ENCODE measurements around the gene IFFO2.

The IFFO2 gene

DNA sequence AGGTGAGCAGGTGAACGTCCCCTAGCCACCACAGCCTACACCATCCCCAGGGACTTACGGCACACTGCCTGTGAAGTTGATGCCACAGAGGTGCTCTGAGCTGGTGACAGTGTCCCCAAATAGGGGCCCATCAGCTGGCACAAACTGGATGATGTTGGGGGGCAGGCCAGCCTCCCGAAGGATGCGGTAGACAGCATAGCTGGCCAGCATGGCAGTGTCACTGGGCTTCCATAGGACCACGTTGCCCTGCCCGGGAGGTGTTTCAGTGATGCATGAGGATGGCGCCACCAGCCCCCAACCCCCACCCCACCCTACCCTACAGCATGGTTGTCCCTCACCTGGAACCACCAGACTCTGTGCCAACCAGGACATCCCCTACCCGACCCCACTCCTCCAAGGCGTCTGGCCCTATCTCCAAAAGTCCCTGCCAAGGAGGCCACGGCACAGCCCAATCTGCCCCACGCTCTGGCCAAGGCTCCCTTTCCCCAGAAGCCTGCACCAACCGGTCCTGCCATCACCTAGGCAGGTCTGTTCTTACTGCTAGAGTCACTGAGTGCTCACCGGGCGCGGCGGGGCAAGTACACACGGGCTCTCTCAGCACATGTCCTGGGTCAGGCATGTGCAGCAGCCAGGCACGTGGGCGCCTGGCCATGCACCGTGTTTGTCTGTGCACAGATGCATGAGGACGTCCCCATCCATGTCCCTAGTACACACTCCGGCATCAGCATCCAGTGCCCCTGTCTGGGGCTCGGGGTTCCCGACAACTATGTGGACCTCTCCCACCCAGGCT lies 74.6 kb downstream of the IFFO2 start:
- TF ChIP-seq CTCF (IDR thresholded peaks at IDR 0.05; ENCODE audit: insufficient read depth, low read depth, low read length, missing control alignments), result no peak
- DNase-seq (ENCODE audit: low read depth), result peak; percentile 84
- no peak overlapping the region for H3K4me3 ChIP-seq (ENCODE audit: low read length)

GRCh38 chr1:18881164-18881563 lies 75.3 kb downstream of the IFFO2 start:
- DNase-seq (ENCODE audit: low read depth), result no peak
- TF ChIP-seq CTCF (IDR thresholded peaks at IDR 0.05; ENCODE audit: insufficient read depth, low read depth, low read length, missing control alignments), result no peak
- no peak overlapping the region for H3K4me3 ChIP-seq (ENCODE audit: low read length)

- DNase-seq (ENCODE audit: low read depth), result no peak
- TF ChIP-seq CTCF (IDR thresholded peaks at IDR 0.05; ENCODE audit: insufficient read depth, low read depth, low read length, missing control alignments), result no peak
- H3K4me3 ChIP-seq (ENCODE audit: low read length), result no peak overlapping the region
Observed at GRCh38 chr1:18880585-18880984, 75.9 kb downstream of the IFFO2 start.

DNA sequence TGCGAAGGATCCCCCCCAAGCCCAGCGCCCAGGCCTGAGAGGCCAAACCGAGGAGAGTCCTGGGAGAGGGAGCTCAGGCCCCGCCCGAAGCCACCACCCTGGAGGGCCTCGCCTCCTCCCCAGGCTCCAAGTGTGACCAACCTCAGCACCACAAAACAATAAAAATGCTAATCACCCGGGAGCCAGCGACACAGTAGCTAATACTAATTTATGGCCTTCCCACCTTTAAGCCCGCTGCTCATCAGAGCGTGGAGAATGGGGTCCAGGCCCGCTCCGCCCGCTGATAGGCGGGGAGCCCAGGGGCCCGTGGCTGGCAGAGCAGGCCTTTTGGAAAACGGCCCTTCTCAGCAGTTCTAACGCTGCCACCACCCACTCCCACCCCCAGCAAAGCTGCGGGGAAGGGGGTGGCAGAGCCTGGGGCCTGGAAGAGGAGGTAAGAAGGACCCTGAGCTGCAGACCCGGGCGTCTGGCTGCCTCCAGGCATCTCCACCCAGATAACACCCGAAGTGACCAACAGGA lies 76.6 kb downstream of the IFFO2 start:
- TF ChIP-seq CTCF (IDR thresholded peaks at IDR 0.05; ENCODE audit: insufficient read depth, low read depth, low read length, missing control alignments), result no peak
- no peak overlapping the region for H3K4me3 ChIP-seq (ENCODE audit: low read length)
- DNase-seq (ENCODE audit: low read depth), result no peak

GRCh38 chr1:18879215-18879790 lies 77.2 kb downstream of the IFFO2 start:
- DNase-seq (ENCODE audit: low read depth), result no peak
- no peak for TF ChIP-seq CTCF (IDR thresholded peaks at IDR 0.05; ENCODE audit: insufficient read depth, low read depth, low read length, missing control alignments)
- no peak overlapping the region for H3K4me3 ChIP-seq (ENCODE audit: low read length)

GRCh38 chr1:18878538-18879214 lies 77.8 kb downstream of the IFFO2 start:
- H3K4me3 ChIP-seq (ENCODE audit: low read length), result no peak overlapping the region
- no peak for DNase-seq (ENCODE audit: low read depth)
- TF ChIP-seq CTCF (IDR thresholded peaks at IDR 0.05; ENCODE audit: insufficient read depth, low read depth, low read length, missing control alignments), result no peak
